ENCODE measurements around the gene LITAFD.
"Not testable (repeated sequence)": the region's sequence is repeated elsewhere in the genome, so short reads cannot be mapped to it uniquely, and the experiment has no call there.

LITAFD gene

DNA sequence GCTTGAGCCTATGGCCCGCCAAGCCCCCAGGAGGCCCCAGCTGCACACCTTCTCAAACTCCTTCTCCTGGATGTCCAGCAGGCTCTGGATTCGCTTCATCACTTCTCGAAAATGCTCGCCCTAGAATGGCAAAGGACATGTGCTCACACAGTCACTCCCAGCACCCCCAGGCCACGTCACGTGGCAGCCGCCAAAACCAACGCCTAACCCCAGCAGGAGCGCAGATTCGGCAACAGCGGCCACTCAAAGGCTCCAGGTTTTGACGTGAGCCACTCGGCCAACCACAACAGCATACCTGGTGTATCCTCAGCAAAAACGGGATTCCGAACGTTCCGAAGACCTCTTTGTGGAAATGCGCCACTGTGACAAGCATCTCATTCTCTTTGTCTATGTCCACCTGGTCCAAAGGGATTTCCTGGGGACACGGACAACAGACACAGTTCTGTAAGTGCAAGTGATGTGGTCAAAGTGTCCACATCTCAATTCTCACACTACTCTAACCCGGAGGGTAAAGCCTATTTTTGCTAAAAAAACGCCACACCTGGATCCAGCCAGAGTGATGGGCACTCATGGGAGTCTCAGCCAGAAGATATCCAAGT lies 12.7 kb downstream of the LITAFD start:
- DNase-seq (ENCODE audit: low read depth in 2 of 2): no peak

DNA sequence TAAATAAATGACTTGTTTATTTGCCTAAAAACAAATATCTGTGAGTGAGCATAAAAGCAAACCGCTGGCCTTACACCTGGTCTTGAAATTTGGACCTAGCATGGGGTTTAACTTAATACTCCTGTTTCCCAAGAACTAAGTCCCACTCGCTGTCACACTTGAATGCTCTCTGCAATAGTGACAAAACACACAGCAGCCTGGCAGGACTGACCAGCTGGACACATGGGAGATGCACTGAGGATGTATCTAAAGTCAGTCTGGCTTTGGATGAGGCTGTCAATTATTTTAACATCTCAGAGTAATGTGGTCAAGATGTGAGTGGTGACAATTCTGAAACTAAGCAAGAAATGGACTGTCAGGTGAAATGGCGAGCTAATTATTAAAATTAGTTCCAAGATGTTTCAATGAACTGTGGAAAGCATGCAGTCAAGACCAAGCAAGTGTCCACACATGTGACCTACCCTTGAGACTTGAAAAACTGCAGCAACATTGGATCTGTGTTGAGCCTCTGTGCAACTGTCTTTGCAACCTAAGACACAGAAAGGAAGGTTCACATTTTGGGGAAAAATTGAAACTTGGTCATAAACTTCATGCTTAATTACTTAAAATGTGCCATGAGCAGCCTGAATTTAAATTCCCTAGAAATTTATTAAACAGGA lies 16.6 kb downstream of the LITAFD start:
- DNase-seq (ENCODE audit: low read depth in 2 of 2): no peak

DNA sequence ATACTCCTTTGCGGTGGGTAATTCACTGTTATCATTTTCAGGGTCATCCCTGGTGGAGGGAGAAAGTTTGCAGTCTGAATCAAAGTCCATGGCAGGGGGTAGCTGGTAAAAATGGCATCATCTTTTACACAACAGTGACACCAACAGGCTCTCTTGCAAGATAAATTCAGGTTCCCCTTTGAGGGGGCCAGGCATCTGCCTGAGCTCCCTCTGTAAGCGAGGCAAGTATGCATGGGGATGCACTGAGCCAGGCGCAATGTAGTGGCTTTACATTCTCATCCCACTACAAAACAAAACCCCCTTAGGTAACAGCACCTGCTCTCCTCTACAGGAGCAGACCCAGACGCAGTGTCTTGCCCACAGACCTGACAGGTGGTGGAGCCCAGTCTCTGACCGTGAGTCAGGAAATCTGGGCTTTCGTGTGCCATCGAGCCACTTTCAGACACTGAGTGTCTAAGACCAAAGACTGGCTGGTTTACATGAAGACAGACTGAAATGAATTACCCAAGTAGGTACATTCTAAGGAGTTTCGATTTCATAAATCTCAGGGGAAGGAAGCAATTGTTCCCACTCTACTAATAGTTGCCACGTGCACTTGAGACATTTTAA lies 17.7 kb downstream of the LITAFD start:
- DNase-seq (ENCODE audit: low read depth in 2 of 2): no peak

- DNase-seq (ENCODE audit: low read depth in 2 of 2): no peak
Observed at GRCh38 chr16:8900343-8900742, 18.2 kb downstream of the LITAFD start.

- DNase-seq (ENCODE audit: low read depth in 2 of 2): no peak
Observed at GRCh38 chr16:8901320-8901861, 19.2 kb downstream of the LITAFD start.

GRCh38 chr16:8903004-8903403 lies 20.9 kb downstream of the LITAFD start:
- no peak for DNase-seq (ENCODE audit: low read depth in 2 of 2)

DNA sequence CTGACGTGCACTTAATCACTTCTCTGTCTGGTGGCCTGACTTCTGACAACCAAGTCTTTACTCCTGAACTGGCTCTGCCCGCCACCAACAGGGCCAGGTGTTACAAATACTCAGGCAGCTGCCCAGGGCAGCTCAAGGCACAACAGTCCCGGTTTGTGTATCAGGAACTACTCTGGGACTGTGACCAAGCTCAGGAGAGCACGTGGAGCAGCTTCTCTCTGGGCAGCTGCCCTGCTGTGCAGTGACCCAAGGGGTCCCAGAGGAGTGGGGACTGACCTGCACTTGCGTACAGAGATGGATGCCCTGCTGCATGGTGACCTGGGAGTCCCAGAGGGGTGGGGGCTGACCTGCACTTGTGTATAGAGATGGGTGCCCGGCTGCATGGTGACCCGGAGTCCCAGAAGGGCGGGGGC lies 21.9 kb downstream of the LITAFD start:
- DNase-seq (ENCODE audit: low read depth in 2 of 2): no peak

DNA sequence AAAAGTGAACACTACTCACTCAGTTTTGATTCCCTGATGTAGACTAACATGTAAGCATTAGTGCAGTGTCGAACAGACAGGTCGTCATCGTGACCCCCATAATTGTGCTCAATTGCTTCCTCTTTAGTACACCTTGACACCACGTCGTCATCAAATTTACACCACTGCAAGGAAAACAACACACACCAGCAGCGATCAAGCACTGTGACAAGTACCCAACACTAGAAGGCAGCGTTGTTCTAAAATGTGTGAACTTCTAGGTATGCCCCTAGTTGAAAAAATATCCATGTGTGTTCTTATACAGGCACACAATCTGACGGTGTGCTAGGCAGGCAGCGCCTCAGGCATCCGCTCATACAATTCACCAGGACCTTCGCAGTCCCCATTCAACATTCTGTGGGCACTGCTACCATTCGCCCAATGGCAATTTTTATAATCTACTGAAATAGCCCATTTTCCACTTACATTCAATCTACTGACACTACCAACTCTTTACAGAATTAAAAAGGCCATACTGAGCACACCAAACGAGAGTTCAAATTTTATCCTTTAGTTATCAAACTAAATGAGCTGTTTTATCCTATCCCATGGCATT lies 23.1 kb downstream of the LITAFD start:
- no peak for DNase-seq (ENCODE audit: low read depth in 2 of 2)

DNA sequence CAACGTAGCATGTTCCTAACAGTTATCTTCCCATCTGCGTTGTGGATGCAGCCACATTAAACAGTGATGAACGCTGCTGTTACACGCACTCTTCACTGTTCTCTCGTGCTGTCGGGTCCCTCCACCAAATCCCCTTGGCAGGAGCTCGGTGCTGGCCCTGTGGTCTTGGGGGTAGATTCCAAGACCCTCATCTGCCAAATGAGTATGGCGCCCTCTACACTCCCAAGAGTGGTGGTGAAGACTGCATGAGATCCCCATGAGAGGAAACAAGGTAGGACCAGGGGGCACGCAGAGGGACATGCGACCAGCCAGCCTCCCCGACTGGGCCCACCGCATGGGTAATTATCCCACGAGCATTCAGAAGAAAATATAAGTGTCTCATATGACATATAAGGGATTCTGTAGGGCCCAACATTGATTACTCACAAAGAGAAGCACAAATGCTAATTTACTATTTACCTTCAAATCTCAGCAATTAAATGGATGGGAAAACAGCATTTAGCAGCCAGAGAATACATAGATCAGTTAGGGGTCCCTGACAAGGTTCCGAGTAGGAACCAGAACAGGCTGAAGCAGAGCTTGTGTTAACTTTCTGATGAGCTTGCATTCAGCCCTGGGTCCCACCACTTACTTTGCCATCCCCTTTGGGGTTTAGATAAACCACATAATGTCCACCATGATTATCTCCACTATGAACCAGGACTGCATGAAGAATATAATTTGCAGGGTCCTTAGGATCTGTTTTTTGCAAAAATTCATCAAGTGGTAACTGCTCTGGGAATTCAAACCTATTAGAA lies 23.8 kb downstream of the LITAFD start:
- no peak for DNase-seq (ENCODE audit: low read depth in 2 of 2)

GRCh38 chr16:8907096-8907495 lies 24.9 kb downstream of the LITAFD start:
- DNase-seq (ENCODE audit: low read depth in 2 of 2): no peak

GRCh38 chr16:8908810-8909468 lies 26.8 kb downstream of the LITAFD start:
- DNase-seq (ENCODE audit: low read depth in 2 of 2): no peak

- DNase-seq (ENCODE audit: low read depth in 2 of 2): no peak
Observed at GRCh38 chr16:8910811-8911210, 28.7 kb downstream of the LITAFD start.

- DNase-seq (ENCODE audit: low read depth in 2 of 2): no peak
Observed at GRCh38 chr16:8912793-8913192, 30.6 kb downstream of the LITAFD start.

DNA sequence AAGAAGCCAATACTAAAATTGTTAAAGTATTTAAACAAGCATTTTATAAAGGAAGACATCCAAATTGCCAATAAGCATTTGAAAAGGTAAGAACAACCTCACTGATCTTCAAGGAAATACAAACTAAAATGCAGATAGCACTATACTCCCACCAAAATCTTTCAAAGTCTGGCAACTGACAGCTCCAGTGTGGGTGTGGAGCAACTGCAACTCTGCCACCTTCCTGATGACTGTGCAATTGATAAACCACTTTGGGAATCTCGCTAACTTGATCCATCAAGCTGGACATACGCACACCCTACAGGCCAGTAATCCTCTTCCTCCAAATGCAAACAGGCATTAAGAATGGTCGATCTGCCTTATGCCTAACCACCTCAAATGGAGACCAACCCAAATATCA lies 31.9 kb downstream of the LITAFD start:
- DNase-seq (ENCODE audit: low read depth in 2 of 2): no peak

- no peak for DNase-seq (ENCODE audit: low read depth in 2 of 2)
Observed at GRCh38 chr16:8915722-8916301, 33.7 kb downstream of the LITAFD start.

DNA sequence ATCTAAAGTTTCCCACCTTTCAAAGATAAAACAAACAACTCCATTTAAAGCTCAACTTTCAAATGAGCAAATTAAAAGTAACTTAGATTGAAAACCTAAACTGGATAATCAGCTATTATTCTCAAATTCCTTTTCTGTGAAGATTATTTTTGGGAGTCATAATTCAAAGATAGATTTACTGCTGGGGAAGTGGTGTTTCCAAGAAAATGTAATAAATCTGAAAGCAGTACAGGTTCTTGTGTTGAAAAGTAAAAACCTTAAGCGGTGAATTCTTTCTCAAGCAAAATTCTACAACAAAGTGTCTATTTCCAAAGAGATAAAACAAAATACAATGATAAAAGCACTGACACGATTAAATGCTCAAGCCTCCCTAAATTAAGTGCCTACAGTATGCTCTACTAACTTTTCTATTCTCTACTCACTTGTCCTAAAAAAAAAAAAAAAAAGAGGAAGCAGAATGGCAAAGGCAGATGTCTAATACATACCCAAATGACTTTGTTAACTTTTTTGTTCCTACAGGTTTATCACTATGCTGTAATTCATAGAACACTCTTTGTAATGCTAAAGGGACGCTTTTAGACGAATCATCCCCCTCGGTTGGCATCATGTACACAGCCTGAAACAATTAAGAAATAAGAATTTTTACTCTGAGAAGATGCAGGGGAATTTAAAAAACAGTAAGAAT lies 34.5 kb downstream of the LITAFD start:
- DNase-seq (ENCODE audit: low read depth in 2 of 2): no peak

DNA sequence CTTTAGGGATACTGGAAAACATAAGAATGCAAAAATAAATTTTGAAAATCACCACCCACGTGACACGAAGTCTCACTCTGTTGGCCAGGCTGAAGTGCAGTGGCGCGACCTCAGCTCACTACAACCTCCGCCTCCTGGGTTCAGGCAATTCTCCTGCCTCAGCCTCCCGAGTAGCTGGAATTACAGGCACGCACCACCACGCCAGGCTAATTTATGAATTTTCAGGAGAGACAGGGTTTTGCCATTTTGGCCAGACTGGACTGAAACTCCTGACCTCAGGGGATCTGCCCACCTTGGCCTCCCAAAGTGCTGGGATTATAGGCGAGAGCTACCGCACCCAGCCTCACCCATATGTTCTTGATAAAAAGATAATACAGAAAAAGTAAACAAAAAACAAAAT lies 35.2 kb downstream of the LITAFD start:
- not testable (repeated sequence) for DNase-seq (ENCODE audit: low read depth in 2 of 2)

- no peak for DNase-seq (ENCODE audit: low read depth in 2 of 2)
Observed at GRCh38 chr16:8919089-8919933, 37.2 kb downstream of the LITAFD start.

GRCh38 chr16:8919934-8920462 lies 37.8 kb downstream of the LITAFD start:
- DNase-seq (ENCODE audit: low read depth in 2 of 2): no peak
